ENCODE results near the gene TIMP2.
A peak's percentile ranks its signal among the peaks of the same experiment; 100 is the strongest.
"Not testable (repeated sequence)": the region's sequence is repeated elsewhere in the genome, so short reads cannot be mapped to it uniquely, and the experiment has no call there.

The TIMP2 gene

GRCh38 chr17:78954684-78955083, 29.5 kb upstream of the TIMP2 start:
- DNase-seq (ENCODE audit: low spot score), result no peak

DNA sequence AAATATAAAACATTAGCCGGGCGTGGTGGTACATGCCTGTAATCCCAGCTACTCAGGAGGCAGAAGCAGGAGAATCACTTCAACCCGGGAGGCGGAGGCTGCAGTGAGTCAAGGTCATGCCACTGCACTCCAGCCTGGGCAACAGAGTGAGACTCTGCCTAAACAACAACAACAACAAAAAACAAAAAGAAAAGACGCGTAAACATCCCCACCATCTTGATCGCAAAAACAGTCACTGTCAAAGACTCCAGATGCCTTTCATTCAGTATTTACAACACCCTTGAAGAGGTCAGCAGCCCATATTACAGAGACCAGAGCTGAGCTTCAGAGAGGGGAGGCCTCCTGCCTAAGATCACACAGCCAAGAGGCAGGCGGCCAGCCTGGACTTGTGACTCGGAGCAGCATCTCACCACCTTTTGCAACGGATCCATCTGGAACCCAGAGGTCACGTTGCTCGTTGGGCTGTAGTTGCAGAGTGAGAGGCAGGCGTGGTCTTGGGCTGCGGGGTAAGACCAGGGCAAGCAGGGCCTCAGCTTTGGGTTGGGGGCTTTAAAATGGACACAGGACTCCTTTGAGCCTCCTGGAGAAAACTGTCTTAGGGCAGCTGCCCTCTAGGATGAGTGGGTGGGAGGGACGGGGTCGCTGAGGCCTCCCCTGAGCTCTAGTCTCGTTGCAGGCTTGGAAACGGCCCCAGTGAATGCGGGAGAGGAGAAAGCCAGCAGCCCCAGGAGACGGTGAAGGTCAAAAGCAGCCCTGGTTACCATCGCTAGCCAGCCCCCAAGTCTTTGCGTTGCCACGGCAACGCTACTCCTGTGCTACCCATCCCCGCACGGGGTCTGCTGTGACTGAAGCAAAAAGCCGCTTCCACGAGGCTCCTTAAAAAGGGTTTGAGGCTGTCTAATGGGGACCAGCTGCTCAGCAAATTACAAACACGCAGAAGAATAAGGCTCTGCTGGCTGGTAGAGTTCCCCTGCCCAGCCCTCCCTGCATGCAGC, 28.5 kb upstream of the TIMP2 start:
- no peak for DNase-seq (ENCODE audit: low spot score)

- no peak for DNase-seq (ENCODE audit: low spot score)
Measured at GRCh38 chr17:78952706-78953105, 27.5 kb upstream of the TIMP2 start.

- no peak for DNase-seq (ENCODE audit: low spot score)
Measured at GRCh38 chr17:78951967-78952551, 26.9 kb upstream of the TIMP2 start.

- no peak for DNase-seq (ENCODE audit: low spot score)
Measured at GRCh38 chr17:78950870-78951269, 25.7 kb upstream of the TIMP2 start.

DNA sequence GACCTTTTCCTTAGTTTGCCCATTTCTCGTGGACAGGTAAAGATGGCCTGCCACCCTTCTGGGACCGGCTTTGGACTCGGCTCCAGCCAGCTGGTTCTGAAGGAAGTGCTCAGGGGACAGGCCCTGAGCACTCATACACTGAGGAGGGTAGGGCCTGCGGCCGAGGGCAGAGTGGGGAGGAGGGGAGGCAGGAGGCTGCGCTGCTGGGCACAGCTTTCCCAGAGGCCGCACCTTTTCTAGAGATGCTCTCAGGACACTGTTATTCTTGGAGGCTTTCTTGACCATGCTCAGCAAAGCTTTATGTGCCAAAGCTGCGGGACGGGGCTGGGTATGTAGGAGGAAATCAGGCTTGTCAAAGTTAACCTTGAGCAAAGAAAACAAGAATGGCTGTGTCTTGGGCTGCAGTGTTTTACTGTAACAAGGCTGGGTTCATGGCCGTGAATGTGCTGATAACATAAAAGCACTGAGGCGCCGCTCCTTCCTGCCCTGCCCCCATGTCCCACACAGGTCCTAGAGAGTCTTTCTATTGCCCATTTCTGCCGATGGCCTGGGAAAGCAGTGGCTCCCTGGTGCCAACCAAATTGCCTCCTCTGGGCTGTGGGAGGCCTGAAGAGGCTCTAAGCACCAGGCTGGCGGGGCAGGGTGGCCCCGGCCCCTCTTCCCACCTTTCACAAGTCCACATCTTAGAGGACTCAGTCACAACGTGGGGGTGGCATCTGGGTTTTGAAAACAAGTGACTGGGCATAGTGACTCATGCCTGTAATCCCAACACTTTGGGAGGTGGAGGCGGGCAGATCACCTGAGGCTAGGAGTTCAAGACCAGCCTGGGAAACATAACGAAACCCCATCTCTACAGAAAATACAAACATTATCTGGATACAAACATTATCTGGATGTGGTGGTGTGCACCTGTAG, 22.3 kb upstream of the TIMP2 start:
- no peak for DNase-seq (ENCODE audit: low spot score)

GRCh38 chr17:78946631-78947030, 21.4 kb upstream of the TIMP2 start:
- DNase-seq (ENCODE audit: low spot score), result no peak

GRCh38 chr17:78946131-78946530, 20.9 kb upstream of the TIMP2 start:
- DNase-seq (ENCODE audit: low spot score), result no peak

DNA sequence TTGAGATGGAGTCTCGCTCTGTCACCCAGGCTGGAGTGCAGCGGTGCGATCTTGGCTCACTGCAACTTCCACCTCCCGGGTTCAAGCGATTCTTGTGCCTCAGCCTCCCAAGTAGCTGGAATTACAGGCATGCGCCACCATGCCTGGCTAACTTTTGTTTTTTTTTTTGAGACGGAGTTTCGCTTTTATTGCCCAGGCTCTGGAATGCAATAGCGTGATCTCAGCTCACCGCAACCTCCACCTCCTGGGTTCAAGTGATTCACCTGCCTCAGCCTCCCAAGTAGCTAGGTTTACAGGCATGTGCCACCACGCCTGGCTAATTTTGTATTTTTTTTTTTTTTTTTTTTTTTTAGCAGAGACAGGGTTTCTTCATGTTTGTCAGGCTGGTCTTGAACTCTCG, 20.3 kb upstream of the TIMP2 start:
- DNase-seq (ENCODE audit: low spot score), result not testable (repeated sequence)

DNA sequence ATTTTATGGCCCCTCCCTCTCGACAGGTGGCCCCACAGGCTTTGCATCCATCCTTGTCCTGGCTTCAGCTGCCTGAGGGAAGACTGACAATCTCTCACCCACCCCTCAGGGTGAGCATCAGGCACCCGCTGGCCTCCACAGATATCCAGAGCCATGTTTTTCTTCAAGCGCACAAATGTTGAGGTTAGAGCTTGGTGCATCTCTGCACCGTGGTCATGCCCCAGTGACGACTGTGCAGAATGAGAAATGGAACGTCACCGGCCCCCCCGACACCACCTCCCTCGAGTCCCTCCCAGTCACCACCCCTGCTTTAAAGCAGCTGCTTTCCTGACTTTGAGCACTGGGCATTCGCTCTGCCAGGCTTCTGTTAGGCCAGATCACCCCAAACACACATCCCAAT, 19.8 kb upstream of the TIMP2 start:
- DNase-seq (ENCODE audit: low spot score), result no peak

DNA sequence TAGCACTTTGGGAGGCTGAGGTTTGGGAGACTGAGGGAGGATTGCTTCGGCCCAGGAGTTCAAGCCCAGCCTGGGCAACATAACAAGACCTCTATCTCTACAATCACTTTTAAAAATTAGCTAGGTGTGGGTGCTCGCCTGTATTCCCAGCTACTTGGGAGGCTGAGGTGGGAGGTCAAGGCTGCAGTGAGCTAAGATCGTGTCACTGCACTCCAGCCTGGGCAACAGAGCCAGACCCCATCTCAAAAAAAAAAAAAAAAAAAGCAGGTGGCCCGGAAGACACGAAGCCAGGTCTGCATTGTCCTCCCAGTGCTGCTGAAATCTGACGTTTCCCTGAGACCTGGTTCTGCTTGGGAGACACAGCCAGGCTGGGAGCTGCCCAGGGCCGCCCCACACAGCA, 18.8 kb upstream of the TIMP2 start:
- no peak for DNase-seq (ENCODE audit: low spot score)

DNA sequence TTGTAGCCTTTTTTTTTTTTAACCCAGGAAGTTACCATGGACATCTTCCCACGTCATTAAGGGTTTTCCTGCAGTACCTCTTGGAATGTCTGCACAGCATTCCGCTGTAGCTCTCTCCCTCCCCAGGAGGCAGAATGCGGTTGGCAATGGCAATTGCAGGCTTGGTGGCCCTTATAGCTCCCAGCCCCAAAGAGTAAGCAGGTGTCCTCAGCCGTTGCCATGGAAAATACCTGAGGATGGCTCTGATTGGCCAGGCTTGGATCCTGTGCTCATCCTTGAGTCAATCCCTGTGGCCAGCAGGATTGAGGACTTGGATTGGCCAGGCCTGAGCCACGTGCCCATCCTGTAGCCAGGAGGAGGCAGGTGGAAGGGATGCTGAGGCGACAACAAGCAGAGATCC, 15.5 kb upstream of the TIMP2 start:
- DNase-seq (ENCODE audit: low spot score), result no peak

DNA sequence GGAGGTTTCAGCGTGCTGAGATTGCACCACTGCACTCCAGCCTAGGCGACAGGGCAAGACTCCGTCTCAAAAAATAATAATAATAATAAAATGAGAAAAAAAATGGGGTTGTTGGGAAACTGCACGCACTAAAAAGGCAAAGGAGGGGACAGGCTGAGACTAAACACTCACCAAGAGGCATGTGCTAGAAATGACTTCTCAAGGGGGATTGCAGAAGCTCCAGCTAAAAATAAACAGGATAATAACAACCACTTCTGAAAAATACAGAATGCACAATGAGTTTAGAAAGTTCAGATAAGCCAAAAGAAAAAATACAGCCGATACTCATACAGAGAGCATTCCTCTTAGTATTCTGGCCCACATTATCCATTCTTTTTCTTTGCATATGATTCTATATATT, 15.1 kb upstream of the TIMP2 start:
- DNase-seq (ENCODE audit: low spot score), result no peak

DNA sequence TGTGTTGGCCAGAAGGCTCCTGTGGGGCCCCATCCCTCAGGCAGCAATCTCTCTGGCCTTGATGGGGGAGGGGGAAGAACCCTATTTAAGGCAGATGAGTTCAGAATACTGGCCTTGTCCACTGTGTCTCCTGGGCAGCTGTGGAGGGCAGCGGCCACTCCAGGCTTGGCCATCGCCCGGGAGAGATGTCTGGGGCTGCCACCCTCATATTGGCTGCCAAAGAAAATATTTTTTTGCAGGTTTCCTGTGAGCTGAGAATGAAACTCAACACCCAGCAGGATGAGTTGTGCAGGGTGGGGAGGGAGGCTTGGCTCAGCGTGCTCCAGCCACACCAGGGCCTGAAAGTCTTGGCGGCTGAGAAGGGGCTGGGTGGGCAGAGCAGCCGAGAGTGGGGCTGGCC, 14.4 kb upstream of the TIMP2 start:
- DNase-seq (ENCODE audit: low spot score), result no peak

DNA sequence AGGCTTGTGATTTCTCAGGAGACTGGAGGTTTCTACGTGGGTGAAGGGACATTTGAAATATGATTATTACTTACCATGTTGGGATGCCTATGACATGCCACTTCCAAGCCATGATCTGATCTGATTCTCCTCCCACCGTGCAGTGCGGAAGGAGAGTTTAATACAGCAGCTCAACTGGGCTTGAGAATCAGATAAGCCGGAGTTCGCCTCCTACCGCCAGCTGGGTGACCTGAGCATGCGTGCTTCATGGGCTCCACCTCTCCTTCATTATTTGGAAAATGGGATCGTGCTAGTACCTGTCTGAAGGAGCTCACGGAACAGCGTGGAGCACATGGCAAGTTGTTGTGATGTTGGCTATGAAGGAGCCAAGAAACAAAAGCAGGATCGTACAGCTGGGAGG, 12.4 kb upstream of the TIMP2 start:
- DNase-seq (ENCODE audit: low spot score), result no peak

DNA sequence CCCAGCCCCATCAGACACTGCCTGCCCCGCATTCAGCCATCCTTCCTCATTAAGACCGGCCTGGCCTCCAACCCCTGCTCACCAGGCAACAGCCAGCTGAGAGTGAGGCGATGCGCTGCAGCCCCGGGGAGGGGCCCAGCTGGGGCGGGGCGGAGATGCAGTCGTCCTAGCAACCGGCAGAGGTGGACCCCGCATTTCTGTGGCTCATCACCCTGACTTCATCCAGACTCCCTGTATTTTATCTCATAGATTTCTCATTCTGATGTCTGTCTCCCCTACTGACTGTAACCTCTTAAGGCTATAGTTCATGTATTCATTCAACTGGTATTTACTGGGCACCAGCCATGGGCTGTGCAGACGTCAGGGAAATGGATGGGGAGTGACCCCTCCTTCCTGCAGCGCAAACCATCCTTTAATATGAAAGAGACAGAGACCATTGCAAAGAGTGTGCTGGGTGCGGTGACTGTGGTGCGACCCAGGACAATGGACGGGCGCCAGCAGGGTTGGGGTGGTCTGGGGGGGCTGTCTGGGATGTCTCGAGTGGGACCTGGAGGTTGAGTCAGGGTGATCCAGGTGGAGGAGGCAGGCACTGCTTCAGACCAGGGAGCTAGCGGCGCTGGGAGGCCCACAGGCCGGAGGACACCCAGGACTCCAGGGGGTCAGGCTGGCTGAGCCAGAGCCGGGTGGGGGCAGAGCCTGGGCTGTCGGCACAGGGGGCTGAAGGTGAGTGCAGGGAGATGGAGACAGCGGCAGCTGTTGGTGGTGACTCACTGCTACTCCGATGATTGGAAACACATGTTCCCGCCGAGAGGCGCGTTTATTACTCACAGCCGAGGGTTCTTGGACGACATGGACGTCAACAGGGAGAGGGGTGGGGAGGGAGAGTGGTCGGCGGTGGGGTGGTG, 10.5 kb upstream of the TIMP2 start:
- DNase-seq (ENCODE audit: low spot score), result no peak

- DNase-seq (ENCODE audit: low spot score), result no peak
Measured at GRCh38 chr17:78934681-78935418, 9.7 kb upstream of the TIMP2 start.

GRCh38 chr17:78933959-78934568, 8.9 kb upstream of the TIMP2 start:
- DNase-seq (ENCODE audit: low spot score), result no peak

DNA sequence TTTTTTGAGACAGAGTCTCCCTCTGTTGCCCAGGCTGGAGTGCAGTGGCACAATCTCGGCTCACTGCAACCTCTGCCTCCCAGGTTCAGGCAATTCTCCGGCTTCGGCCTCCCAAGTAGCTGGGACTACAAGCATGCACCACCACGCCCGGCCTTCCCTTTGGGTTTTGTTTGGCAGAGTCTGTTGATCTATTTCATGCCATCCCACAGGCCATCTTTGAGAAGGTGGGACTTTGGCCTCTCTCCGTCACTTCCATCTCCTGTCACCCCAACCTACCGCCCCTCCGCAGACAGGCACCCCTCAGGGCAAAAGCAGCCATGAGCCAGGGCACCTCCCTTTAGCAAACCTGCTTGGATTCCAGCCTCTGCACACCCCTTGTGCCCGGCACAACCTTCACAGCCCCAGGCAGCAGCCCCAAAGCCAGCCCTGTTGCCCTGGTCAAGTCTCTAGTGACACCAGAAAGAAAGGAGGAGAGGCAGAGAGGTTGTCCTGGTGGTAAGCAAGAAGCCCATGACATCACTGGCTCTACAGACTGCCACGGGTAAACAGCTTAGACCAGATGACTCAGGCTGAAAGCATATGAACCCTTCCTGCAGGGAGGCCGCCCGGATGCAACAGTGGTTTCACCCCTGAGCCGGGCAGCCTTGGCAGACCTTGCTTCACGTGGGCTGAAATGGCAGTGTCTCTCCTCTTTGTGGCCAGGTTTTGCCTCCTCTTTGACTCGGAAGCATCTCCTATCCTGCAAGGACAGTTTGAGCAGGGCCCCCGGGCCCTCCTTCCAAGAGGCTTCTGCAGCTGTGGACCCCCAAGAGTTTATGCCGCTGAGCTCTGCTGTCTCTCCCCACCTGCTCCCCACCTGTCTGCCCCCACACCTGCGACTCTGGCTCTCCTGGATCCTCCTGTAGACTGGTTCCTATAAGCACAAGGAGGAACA, 8.1 kb upstream of the TIMP2 start:
- DNase-seq (ENCODE audit: low spot score), result peak; percentile 37
